Activated CD8-positive, alpha-beta memory T cell treated with anti-CD3 and anti-CD28 coated beads for 24 hours (primary cell): ENCODE data around the gene C20orf202.

Experiments
- DNase-seq: peaks from one replicate; pipeline ENCODE4 v3.0.0-alpha.2; 2020

Gene C20orf202

DNA sequence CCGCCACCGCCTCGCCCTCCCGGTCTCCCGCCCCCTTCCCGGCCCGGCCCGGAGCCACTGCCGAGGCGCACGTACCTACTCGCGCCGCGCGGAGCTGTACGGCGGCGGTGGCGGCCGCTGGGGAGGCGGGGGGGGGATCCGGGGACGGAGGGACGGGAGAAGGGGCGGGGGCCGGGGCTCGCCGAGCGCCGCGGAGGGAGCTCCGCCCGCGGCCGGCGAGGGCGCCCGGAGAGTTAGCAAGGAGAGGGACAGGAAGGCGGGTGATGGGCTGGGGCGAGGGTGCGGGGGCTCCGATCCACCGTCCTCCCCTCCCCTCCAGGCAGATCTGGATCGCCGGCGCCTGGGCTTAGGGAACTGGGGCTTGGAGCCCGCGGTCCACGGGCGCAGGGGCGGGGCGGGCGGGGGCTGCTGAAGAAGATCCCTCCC lies 17.9 kb upstream of the C20orf202 start:
- no peak for DNase-seq

DNA sequence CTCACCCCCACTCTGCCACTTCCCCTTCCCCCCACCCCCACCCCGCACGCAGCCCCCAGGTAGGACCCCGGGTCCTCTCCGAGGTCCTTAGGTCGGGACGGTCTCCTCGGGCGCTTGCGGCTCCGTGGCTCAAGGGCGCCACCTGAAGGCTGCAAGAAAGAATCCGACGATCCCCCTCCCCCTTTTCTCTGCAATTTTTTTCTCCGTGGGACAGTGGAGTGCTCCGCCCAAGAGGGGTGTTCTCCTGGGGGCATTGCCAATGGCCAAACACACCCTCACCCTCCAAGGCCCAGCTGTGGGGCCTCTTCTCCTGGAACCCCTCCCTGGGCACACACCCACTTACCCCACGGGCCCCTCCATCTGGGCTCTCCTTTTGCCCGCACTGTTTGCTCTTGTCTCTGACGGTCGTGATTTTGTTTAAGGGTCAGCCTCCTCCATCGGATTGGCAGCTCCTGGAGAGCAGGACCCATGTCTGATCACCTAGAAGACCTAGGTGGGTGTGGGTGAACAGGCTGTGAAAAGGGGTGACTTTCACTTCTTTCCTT lies 17.4 kb upstream of the C20orf202 start:
- DNase-seq = peak; percentile 70

DNA sequence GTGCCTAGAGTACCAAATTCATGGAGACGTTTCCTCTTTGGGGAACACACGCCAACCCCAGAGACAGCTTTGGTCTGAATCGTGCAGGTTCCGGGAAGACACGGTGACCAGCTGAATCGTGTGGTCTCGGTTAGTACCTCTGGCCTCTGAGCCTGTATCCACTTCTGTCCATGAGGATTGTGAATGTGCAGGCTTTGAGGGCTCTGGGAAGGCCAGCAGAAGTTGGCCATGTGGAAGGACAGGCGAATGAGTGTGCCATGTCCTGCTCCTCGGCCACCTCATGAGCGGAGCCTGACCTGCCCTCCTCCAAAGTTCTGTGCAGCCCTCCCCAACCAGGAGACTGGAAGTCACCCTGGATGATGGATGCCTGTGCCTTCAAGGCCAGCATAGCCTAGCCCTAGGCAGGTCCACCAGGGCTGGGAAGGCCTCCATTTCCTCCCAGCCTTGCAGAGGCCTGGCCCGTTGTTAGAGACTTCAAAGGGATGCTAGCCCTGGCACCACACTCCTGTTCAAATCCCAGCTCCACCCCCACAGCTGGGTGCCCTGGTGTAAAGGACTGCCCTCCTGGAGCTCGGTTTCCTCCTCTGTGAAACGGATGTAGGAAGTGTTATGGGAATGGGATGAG lies 16.8 kb upstream of the C20orf202 start:
- DNase-seq = no peak

DNA sequence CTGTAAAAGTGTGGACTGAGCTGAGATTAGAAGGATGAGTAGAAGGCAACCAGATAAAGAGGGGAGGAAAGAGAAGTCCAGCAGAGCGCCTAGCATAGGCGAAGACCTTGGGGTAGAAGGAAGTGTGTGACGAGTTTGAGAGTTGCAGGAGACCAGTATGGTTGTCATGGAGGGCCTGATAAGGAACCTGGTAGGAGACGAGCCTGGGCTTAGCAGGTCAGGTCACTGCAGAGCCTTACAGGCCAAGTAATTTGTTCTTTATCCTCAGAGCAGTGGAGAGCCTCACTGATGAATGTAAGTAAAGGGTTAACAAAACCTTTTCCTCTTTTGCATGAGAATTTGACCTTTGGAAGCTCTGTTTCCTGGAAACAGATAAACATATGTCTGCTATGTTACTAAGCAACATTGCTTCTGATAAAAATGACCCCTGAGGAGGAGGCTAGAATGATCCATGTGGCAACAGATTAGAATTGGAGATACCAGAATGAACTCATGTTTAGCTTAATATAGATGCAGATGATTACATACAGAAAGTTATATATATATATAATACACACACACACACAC lies 15.6 kb upstream of the C20orf202 start:
- DNase-seq = no peak

DNA sequence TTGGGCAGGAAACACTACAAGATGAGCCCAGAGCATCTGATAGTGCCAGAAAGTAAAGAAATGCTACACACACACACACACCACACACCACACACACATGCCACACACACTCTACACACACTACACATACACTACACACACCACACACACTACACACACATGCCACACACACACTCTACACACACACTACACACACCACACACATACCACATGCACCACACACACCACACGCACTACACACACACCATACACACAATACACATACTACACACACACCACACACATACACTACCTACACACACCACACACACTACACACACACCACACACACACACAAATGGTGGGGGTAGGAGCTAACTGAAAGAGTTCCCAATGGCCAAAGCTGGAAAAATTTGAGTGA lies 14.9 kb upstream of the C20orf202 start:
- DNase-seq = no peak

DNA sequence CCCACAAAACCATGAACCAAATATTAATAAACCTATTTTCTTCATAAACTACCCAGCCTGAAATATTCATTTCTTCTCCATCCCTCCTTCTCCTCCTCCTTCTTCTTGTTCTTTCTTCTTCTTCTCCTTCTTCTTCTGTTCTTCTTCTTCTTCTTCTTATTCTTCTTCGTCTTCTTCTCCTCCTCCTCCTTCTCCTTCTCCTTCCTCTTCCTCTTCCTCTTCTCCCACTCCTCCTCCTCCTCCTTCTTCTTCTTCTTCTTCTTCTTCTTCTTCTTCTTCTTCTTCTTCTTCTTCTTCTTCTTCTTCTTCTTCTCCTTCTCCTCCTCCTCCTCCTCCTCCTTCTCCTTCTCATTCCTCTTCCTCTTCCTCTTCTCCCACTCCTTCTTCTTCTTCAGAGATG lies 13.4 kb upstream of the C20orf202 start:
- DNase-seq = no peak

DNA sequence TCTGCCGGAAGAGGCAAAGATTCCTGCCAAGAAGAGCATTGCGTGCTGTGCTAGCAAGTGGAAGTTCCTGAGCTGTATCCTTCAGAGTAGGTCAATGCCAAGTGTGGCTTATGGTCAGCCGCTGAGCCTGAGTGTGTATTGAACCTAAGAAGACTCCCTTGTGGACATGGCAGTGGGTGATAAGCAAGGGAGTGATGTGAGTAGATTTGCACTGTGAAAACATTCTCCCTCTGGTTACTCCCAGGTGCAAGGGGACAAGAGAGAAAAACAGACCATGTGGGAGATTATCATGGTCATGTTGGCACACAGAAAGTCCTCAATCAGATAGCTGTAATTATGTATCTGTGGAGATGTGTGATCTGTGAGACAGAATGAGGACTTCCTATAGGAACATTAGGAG lies 12.4 kb upstream of the C20orf202 start:
- no peak for DNase-seq

DNA sequence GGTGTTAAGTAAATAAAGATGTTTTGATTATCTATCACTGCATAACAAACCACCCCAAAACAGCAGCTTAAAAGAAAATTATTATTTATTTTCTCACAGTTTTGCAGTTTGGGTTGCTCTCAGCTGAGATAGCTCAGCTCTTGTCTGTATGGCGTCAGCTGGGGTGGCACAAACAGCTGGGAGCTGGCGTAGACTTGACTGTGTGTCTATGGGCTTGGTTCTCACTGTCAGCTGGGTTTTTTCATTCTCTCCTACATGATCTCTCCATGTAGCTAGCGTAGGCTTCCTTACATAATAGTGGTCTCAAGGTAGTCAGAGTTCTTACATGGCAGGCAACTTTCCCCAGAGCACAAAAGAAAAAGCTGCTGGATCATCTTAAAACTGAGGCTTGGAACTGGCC lies 12.0 kb upstream of the C20orf202 start:
- no peak for DNase-seq

DNA sequence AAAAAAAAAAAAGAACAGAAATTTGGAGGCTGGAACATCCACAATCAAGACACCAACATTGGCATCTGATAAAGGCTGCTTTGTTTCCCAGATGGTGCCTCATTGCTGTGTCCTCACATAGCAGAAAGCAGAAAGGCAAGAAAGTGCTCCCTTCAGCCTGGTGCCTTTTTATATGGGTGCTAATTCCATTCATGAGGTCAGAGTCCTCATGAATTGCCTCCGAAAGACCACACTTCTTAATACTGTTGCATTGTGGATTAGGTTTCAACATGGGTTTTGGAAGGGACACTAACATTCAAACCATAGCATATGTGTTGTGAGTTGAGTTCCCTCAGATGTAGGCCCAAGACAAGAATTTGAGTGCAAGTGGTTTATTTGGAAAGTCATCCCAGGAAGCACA lies 8.0 kb upstream of the C20orf202 start:
- no peak for DNase-seq

DNA sequence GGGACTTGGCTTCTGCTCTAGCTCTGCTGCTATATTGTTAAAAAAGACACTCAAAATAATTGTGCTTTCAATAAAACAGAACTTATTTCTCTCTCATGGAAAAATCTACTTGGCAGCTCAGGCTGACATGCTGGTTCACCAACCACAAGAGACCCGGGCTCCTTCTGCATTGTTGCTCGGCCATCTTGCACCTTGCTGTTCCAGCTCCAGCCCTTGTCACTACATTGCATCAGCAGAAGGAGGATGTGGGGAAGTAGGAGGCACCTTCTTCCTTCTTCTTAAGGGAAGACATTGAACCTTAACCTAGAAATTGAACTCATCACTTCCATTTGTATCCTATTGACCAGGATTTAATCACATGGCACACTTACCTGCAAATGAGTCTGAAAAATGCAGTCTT lies 6.6 kb upstream of the C20orf202 start:
- DNase-seq = peak; percentile 15

DNA sequence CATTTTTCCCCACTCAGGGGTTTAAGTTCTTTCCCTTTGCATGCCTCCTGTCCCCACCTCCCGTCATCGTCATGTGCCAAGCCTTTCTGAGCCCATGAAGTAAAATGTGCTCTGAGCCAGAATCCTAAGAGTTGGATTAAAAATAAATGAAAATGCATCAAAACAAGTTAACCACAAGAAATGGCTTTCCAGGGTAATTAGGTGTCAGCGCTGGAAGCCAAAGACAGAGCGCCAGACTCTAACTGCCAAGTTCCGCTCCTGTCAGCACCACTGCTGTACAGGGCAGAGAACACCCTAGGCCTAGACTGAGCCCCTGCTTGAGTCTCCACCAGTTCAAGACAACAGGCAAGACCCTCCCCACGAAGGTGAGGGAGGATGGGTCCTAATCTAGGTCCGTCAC lies 5.5 kb upstream of the C20orf202 start:
- DNase-seq = no peak

DNA sequence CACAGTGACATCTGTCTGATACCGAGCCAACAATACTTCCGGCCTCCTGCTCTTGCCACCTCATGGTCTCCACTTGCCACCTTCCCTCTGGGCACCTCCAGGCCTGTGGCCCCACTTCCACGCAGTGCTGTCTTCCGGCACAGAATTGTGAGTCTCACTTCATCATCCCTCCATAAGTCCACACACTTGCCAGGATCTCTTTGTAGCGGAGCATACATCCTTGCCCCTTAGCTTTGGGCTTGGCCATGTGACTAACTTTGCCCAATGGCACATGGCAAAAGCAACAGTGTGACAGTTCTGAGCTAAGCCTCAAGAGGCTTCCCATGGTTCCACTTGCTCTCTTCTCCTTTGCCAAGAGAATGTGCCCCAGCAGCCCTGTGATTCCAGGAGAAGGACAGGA lies 4.5 kb upstream of the C20orf202 start:
- DNase-seq = no peak

DNA sequence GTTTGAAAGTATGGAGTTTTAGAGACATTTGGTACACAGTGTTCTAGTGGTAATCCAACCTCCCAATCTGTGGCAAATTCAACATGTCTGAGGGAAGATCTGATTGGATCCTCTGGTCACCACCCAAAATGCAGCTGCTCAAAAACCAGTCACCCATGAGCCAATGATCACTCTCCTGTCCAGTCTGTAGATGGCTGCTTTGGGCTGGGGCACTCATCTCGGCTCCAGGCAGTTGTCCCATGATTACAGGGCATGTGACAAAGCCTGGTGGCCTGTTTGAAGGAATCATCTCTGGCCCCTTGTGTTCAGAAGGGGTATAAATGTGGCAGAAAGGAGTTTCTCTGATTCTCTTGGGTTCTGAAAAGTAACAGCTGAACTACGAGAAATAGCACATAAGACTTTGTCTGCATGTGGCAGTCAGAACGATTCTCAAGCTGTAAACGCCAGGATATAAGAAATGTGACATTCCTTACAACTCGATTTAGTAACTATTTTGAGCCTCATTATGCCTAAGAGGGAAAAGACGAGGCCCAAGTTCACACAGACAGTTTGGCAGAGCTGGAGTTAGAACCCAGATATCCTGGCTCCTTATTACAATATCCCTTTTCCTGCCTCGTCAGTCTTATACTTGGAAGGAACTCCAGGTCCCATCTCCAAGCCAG lies 3.9 kb upstream of the C20orf202 start:
- DNase-seq = no peak

DNA sequence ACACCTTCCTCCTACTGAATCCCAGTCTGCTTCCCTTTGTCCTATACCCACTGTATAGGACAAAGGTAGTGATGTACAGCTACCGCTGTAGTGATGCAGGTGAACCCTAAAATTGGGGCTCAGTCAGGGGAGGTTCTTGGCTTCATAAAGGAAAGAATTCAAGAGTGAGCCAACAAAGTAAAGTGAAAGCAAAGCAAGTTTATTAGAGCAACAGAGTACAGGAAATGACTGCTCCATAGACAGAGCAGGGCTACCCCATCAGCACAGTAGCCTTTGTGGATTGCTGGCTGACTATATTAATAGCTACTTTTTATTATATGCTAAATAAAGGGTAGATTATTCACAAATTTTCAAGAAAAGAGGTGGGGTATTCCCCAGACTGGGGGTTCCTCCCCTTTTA lies 3.3 kb upstream of the C20orf202 start:
- no peak for DNase-seq

DNA sequence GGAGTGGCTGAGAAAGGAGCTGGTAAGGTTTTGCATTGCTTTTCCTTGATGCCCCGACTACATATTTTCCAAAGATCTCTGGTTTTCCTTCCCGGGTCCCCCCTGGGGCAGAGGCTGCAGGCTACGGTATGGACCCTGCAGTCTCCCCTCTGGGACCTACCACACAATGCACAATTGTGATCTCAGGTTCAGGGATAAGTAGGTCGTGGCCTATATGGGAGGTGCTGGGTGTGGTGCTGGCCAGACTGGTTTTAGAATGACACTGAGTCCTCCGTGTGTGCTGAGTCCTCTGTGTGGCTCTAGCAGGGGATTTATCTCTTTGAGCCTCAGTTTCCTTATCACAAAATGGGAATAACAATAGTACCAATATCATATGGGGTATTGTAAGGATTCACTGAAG lies 376 bp downstream of the C20orf202 start:
- DNase-seq = no peak

DNA sequence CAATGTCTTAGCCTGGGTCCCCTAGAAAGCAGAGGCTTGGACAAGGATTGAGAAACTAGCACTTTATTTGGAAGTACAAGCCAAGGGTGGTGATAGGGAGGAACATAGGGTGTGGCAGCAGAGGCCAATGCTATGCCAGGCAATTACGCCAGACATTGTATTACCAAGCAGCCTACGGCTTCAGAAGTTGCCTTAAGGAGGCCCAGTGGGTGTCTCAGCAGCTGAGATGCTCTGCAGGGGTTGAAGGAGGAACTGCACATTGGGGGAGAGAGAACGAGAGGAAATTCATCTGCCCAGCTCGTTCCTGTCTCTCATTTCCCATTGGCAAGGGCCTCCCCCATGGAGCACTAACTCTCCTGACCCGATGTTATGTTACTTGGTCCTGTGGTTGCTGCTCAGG lies 859 bp downstream of the C20orf202 start:
- DNase-seq = no peak

DNA sequence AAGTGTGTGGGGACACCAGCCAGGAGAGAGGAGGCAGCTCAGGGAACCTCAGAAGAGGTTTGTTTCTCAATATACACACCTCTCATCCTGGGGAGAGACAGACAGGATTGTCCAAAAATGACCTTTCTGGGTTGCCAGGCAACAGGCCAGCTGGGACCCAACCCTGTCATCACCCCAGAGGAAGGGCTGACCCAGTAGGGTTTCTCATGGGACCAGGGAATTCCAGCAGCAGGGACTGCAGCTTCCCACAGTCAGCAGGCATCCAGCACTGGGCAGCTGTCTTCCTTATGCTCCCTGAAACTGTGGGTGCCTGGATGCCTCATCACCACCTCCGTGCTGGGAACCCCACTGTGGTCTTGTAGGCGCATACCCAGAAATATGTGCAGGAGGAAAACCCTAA lies 1.3 kb downstream of the C20orf202 start:
- DNase-seq = no peak

DNA sequence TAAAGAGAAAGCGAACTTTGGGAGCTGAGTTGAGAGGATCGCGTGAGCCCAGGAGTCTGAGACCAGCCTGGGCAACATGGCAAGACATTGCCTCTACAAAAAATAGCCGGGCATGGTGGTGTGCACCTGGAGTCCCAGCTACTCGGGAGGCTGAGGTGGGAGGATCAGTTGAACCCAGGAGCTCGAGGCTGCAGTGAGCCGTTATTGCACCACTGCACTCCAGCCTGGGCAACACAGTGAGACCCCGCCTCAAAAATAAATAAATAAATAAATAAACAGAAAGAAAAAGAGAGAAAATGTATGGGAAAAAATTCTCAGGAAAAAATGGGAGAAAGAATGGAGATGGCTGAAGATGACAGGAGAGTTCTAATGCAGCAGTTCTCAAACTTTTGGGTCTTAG lies 2.5 kb downstream of the C20orf202 start:
- no peak for DNase-seq

DNA sequence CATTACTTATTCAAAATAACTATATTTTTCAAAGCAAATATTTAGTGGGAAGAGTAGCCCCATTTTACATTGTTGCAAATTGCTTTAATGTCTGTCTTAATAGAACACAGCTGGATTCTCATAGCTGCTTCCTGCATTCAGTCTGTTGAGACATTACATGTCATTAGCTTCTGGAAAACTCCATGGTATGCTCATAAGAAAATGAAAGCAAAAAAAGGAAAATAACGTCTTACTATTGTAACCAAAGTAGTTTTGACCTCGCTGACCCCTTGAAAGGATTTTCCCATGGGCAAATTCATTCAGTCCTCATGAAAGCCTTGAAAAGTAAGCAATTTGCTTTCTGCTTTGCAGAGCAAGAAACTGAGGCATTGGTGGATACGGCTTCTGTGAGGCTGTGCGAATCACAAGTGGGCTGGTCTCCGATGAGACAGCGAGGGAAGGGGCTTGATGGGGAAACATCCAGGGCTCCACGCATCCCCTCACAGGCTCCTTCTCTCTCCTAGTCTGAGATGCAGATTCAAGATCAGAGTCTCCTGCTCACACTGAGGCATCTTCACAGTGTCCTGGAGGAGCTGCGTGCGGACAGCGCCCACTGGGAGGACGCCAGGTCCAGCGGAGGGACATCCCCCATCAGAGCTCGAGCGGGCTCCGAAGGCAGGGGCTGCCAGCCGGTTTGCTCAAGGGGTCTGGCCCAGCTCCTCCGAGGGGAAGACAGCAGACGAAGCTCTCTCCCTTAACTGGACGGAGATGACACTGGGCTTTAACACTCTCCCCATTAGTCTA lies 3.3 kb downstream of the C20orf202 start:
- no peak for DNase-seq

DNA sequence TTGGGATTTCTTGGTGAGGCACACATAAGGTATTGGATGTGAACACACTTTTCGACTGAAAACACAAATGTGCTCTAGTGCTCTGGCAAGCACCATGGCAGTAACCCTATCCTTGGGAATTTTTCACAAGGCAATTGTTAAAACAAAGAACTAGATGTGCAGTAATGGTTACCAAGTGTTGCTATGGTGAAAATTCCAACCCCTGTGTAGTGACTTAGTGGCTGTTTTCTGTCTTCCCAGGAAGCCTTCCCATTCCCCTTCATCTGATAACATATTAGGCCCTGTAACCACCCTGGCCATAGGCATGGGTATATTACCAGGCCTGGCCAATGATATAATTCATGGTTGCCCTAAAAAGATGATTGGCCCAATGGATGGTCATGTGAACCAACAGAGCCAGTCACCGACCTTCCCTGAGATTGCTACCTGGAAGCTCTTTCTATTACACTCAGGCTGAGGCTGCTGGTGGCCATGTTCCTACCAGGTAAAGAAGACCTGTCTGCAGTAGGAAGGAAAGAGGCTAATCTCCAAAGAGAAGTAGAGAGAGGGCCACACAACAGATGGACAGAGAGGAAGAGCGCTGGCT lies 4.1 kb downstream of the C20orf202 start:
- DNase-seq = no peak

DNA sequence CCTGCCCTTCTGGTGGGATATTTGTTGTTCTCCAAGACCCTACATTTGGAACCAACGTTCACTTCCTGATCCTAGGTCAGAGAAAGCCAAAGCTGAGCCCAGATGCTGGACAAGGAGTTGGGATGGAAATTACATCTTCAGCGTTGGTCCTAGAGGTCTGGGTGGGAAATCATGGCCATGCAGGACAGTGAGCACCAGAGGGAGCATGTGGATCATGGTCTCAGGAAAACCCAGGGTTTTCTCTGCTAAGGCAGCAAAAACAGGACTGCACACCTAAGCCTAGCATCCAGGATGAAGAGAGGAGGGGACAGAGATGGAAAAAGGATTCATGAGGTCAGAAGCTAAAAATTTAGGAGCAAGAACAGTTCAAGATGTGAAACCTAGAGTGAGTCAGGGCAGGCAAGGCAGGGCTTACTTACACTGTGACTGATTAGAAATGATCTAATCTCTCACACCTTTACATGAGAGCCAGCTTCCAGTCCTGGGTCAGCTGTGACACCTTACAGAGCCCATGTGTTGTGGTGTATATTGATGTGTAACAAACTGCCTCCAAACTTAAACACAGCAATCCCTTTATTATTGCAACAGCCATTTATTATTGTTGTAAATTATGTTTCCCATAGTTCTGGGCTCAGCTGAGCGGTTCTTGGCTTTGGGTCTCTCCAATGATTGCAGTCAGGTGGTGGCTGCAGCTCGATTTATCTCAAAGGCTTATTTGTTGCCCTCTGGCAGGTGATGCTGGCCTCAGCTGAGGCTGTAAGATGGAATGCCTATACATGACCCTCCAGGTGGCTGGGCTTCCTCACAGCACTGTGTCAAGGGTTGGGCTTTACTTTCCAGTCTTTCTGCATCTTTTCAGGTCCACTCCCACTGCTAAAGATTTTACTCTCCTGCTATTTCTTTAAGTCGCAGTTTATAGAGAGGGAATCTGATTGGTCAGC lies 6.5 kb downstream of the C20orf202 start:
- no peak for DNase-seq

DNA sequence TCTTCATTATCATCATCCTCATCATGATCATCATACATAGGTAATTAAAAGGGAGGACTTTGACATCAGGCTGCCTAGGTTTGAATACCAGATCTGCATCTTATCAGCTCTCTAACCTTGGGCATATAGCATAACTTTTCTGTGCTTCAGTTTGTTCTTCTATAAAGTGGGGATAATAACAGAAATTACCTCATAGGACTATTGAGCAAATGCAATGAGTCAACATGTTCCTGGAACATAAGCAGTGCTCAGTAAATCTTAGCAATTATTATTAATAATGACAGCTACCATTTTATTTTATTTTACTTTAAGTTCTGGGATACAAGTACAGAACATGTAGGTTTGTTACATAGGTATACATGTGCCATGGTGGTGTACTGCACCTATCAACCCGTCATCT lies 7.2 kb downstream of the C20orf202 start:
- no peak for DNase-seq
